ES-I3 (cell line): ENCODE data around the gene WDR35.
A peak's percentile ranks its signal among the peaks of the same experiment; 100 is the strongest.

Experiments used
- H3K36me3 ChIP-seq: 2 replicates; pipeline ENCODE4 v1.6.1; 2013; ENCODE audit warnings: mild to moderate bottlenecking, low read length, control low read depth, moderate library complexity; ENCODE audit not compliant: insufficient read depth
- H3K4me1 ChIP-seq: 2 replicates; pipeline ENCODE4 v1.6.1; 2013; ENCODE audit warnings: mild to moderate bottlenecking, control low read depth, low read length; ENCODE audit not compliant: insufficient read depth
- H3K9ac ChIP-seq: 2 replicates; pipeline ENCODE4 v1.6.1; 2013; ENCODE audit warnings: low read depth, mild to moderate bottlenecking, low read length, moderate library complexity
- H3K9me3 ChIP-seq: 2 replicates; pipeline ENCODE4 v1.6.1; 2013; ENCODE audit warnings: mild to moderate bottlenecking, low read length, moderate library complexity; ENCODE audit not compliant: control insufficient read depth, insufficient read depth

Gene WDR35

GRCh38 chr2:19871836-19872235 is 118.1 kb downstream of the WDR35 start:
- no peaks in the 10 kb centered on the region for H3K4me1 ChIP-seq
- H3K9ac ChIP-seq: no peak overlapping the region
- H3K36me3 ChIP-seq: no peaks in the 10 kb centered on the region
- no peaks in the 10 kb centered on the region for H3K9me3 ChIP-seq

- no peaks in the 10 kb centered on the region for H3K9me3 ChIP-seq
- H3K9ac ChIP-seq: no peak overlapping the region
- H3K36me3 ChIP-seq: no peaks in the 10 kb centered on the region
- H3K4me1 ChIP-seq: no peaks in the 10 kb centered on the region
Measured at GRCh38 chr2:19870792-19871191, 119.1 kb downstream of the WDR35 start.

GRCh38 chr2:19868701-19869580 is 121.0 kb downstream of the WDR35 start:
- H3K36me3 ChIP-seq: no peaks in the 10 kb centered on the region
- H3K4me1 ChIP-seq: no peaks in the 10 kb centered on the region
- peak overlapping the region; percentile 47; the same call in 1 of the 2 replicates for H3K9ac ChIP-seq
- H3K9me3 ChIP-seq: no peaks in the 10 kb centered on the region

GRCh38 chr2:19868224-19868623 is 121.7 kb downstream of the WDR35 start:
- H3K9me3 ChIP-seq: no peaks in the 10 kb centered on the region
- no peaks in the 10 kb centered on the region for H3K4me1 ChIP-seq
- H3K9ac ChIP-seq: peak overlapping the region; percentile 47; the same call in 1 of the 2 replicates
- H3K36me3 ChIP-seq: no peaks in the 10 kb centered on the region

- Histone ChIP-seq H3K36me3 (no peaks in the 10 kb centered on the region), H3K9me3 (no peaks in the 10 kb centered on the region), H3K9ac (no peak overlapping the region), H3K4me1 (no peaks in the 10 kb centered on the region)
Measured at GRCh38 chr2:19866771-19867170, 123.1 kb downstream of the WDR35 start.

GRCh38 chr2:19865151-19865550 is 124.8 kb downstream of the WDR35 start:
- no peaks in the 10 kb centered on the region for H3K4me1 ChIP-seq
- no peaks in the 10 kb centered on the region for H3K9me3 ChIP-seq
- H3K36me3 ChIP-seq: no peaks in the 10 kb centered on the region
- H3K9ac ChIP-seq: no peak overlapping the region

GRCh38 chr2:19864381-19864780 is 125.5 kb downstream of the WDR35 start:
- no peaks in the 10 kb centered on the region for H3K4me1 ChIP-seq
- no peaks in the 10 kb centered on the region for H3K36me3 ChIP-seq
- H3K9ac ChIP-seq: no peak overlapping the region
- H3K9me3 ChIP-seq: no peaks in the 10 kb centered on the region

GRCh38 chr2:19863303-19864041 is 126.4 kb downstream of the WDR35 start:
- Histone ChIP-seq H3K9me3 (no peaks in the 10 kb centered on the region), H3K36me3 (no peaks in the 10 kb centered on the region), H3K9ac (peak overlapping the region; percentile 9; the same call in 1 of the 2 replicates), H3K4me1 (no peaks in the 10 kb centered on the region)

GRCh38 chr2:19861813-19862212 is 128.1 kb downstream of the WDR35 start:
- Histone ChIP-seq H3K36me3 (no peaks in the 10 kb centered on the region), H3K9me3 (no peaks in the 10 kb centered on the region), H3K9ac (no peak overlapping the region), H3K4me1 (no peaks in the 10 kb centered on the region; the same call in 1 of the 2 replicates)
